Type B pancreatic cell (in vitro differentiated cells): ENCODE results near the gene MT1HL1. TPM values are rescaled to one million over a fixed set of nuclear protein-coding genes. Genes with fewer than 3 reads are reported as not detected.

Experiments used
- DNase-seq: peaks from one replicate; pipeline ENCODE4 v3.0.0; 2021; ENCODE audit warnings: mixed read lengths; ENCODE audit not compliant: unreplicated experiment; ENCODE audit errors: extremely low spot score
- H3K27ac Mint-ChIP-seq: 2 replicates; pipeline ENCODE4 v1.8.0; 2021; ENCODE audit warnings: mild to moderate bottlenecking, mixed read lengths
- H3K27me3 Mint-ChIP-seq: 2 replicates; pipeline ENCODE4 v1.8.0; 2021; ENCODE audit warnings: mixed read lengths
- H3K36me3 Mint-ChIP-seq: 2 replicates; pipeline ENCODE4 v1.8.0; 2021; ENCODE audit warnings: mixed read lengths
- H3K4me1 Mint-ChIP-seq: one replicate; pipeline ENCODE4 v1.8.0; 2021; ENCODE audit warnings: mixed read lengths; ENCODE audit not compliant: unreplicated experiment
- H3K4me3 Mint-ChIP-seq: 2 replicates; pipeline ENCODE4 v1.8.0; 2021; ENCODE audit warnings: mild to moderate bottlenecking, mixed read lengths
- H3K9me3 Mint-ChIP-seq: 2 replicates; pipeline ENCODE4 v1.8.0; 2021; ENCODE audit warnings: mixed read lengths
- total RNA-seq: library from RNA; stranded (reverse); gene quantifications from 2 replicates; pipeline ENCODE4 v1.2.1, GENCODE V29; 2021; ENCODE audit warnings: low replicate concordance
- TF ChIP-seq, protein P1 (sequence below): fragments of 200-600 bp; sonication (generic); conservative IDR thresholded peaks from 2 replicates; pipeline ENCODE4 v1.5.0; 2021; ENCODE audit warnings: antibody characterized with exemption, mild to moderate bottlenecking

The MT1HL1 gene
- total RNA-seq, 1 donor from 2014 or later = not detected

DNA sequence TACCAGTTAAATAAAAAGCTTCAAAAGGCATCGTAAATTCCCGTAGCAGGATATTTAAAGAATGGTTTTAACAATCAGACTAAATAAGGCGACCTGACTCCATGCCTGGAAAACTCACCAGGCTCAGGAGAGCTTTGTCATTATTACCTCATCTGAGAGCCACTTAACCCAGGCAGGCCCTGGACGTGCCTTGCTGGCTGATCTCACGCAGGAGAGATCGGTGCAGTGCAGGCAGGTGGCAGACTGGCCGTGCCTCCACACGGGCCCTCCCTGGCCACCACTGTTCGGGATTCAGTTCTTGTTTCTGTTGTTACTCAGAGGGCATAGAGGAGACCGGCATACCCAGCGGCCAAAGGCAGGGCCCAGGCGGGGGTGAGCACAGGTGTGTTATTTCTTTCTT, 6.4 kb downstream of the MT1HL1 start:
- TF ChIP-seq, protein P1, sequence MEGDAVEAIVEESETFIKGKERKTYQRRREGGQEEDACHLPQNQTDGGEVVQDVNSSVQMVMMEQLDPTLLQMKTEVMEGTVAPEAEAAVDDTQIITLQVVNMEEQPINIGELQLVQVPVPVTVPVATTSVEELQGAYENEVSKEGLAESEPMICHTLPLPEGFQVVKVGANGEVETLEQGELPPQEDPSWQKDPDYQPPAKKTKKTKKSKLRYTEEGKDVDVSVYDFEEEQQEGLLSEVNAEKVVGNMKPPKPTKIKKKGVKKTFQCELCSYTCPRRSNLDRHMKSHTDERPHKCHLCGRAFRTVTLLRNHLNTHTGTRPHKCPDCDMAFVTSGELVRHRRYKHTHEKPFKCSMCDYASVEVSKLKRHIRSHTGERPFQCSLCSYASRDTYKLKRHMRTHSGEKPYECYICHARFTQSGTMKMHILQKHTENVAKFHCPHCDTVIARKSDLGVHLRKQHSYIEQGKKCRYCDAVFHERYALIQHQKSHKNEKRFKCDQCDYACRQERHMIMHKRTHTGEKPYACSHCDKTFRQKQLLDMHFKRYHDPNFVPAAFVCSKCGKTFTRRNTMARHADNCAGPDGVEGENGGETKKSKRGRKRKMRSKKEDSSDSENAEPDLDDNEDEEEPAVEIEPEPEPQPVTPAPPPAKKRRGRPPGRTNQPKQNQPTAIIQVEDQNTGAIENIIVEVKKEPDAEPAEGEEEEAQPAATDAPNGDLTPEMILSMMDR = no peak
- no peak for DNase-seq
- no peak overlapping the region for H3K27ac Mint-ChIP-seq

DNA sequence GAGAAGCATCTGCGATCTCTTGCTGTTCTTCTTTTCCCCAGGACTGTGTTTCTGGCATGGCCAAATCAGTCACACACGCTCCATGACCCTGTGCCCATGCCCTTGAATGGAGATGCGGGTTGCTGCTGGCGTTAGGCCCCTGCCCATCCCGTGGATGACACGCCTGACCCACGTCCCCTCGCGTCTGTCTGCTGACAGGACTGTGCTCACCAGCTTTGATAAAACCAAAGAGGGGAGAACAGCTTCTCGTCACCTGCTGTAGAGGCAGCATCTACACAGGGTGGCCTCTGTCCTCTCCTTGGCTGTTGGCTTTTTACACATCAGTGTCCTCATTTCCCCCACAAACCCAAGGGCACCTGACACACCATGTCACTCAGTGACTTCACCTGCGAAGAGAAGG, 6.9 kb downstream of the MT1HL1 start:
- Mint-ChIP-seq H3K27me3 (peaks cover 12% of the 10 kb centered on the region), H3K4me3 (no peak overlapping the region), H3K36me3 (no peaks in the 10 kb centered on the region), H3K4me1 (no peaks in the 10 kb centered on the region), H3K27ac (no peak overlapping the region), H3K9me3 (no peaks in the 10 kb centered on the region)
- no peak for DNase-seq
- TF ChIP-seq, protein P1 = no peak

More for the DNA sequence above, 6.4 kb downstream of the MT1HL1 start:
- peaks cover 12% of the 10 kb centered on the region for H3K27me3 Mint-ChIP-seq
- no peaks in the 10 kb centered on the region for H3K9me3 Mint-ChIP-seq
- no peak overlapping the region for H3K4me3 Mint-ChIP-seq
- H3K4me1 Mint-ChIP-seq = no peaks in the 10 kb centered on the region
- H3K36me3 Mint-ChIP-seq = no peaks in the 10 kb centered on the region

DNA sequence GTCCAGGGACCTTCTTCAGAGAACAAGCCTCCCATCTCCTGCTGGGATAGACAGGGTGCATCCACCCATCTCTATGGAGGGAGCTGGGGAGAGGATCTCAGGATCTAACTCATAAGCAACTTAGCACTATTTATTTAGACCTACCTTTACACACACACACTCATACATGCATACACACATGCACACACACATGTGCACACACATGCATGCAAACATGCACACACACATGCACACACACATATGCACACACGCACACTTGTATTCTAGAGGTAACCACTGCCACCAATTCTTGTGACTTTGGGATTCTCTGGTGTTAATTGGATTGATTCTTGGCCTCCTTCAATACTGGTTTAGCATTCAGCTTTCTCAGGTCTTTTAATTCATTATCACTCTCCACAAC, 9.8 kb downstream of the MT1HL1 start:
- H3K27me3 Mint-ChIP-seq = no peaks in the 10 kb centered on the region
- H3K4me1 Mint-ChIP-seq = no peaks in the 10 kb centered on the region
- no peak overlapping the region for H3K4me3 Mint-ChIP-seq
- H3K27ac Mint-ChIP-seq = no peak overlapping the region
- DNase-seq = no peak
- peaks cover 7% of the 10 kb centered on the region for H3K9me3 Mint-ChIP-seq
- no peaks in the 10 kb centered on the region for H3K36me3 Mint-ChIP-seq
- TF ChIP-seq, protein P1 = no peak

DNA sequence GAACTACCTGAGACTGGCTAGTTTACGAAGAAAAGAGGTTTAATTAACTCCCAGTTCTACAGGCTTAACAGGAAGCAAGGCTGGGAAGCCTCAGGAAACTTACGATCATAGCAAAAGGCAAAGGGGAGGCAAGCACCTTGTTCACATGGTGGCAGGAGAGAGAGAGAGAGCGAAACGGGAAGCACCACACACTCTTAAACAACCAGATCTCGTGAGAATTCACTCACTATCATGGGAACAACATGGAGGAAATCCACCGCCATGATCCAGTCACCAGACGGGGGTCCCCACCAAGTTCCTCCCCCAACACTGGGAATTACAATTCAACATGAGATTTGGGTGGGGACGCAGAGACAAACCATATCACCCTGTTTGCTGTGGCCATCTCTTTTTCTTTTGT, 11.8 kb downstream of the MT1HL1 start:
- TF ChIP-seq, protein P1 = no peak
- Mint-ChIP-seq H3K4me1 (no peaks in the 10 kb centered on the region), H3K9me3 (peaks cover 10% of the 10 kb centered on the region), H3K27ac (no peak overlapping the region), H3K36me3 (no peaks in the 10 kb centered on the region), H3K27me3 (no peaks in the 10 kb centered on the region), H3K4me3 (no peak overlapping the region)
- DNase-seq = no peak

DNA sequence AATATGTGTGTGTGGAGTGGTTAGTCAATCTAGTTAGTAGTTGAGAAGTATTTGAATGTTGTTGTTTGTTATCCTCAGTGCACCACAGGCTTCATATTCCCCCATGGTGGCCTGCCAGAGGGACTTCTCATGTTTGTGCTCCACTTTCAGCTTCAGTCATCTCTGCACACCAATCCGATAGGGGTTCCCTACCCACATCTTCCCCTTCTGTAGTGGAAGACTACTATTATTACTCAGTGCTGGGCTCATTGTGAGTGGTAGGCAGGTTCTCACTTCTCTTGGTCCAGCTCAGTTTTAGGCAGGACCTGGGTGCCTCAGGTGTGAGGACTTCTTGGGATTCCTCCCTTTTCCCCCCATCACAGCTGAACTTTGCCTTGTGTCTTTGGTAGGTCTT, 14.2 kb downstream of the MT1HL1 start:
- no peak overlapping the region for H3K4me3 Mint-ChIP-seq
- DNase-seq = no peak
- peaks cover 15% of the 10 kb centered on the region for H3K9me3 Mint-ChIP-seq
- no peaks in the 10 kb centered on the region for H3K36me3 Mint-ChIP-seq
- peaks cover 4% of the 10 kb centered on the region for H3K27me3 Mint-ChIP-seq
- H3K4me1 Mint-ChIP-seq = no peaks in the 10 kb centered on the region
- no peak overlapping the region for H3K27ac Mint-ChIP-seq
- TF ChIP-seq, protein P1 = no peak
